GM15510 (cell line): ENCODE data around the gene IFT122.

Experiments
- POLR2A ChIP-seq: IDR thresholded peaks from 3 replicates; pipeline ENCODE4 v1.6.1; 2011; ENCODE audit warnings: borderline replicate concordance; ENCODE audit not compliant: insufficient read length; ENCODE audit errors: extremely low read depth

Gene IFT122

DNA sequence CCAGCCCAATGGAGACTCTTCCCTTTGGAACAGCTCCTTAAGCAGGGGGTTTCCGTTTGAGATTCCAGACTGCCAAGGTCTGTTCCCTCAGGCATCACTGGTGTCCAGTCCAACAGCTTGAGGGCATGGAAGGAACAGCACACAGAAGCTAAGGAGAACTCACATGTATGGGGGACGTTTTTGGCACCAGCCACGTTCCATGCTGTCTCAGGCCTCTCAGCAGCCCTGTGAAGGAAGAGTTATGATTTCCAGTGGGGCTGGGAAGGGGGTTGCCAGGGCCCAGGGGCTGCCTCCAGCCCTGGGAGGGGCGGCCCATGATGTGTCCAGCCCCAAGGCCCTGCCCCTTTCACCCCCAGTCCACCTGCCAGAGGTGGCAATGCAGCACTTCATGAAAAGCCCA is 80.9 kb downstream of the IFT122 start:
- no peak for TF ChIP-seq POLR2A

- TF ChIP-seq POLR2A, result no peak
Observed at GRCh38 chr3:129521611-129522010, 81.6 kb downstream of the IFT122 start.

GRCh38 chr3:129522953-129523352 is 82.9 kb downstream of the IFT122 start:
- no peak for TF ChIP-seq POLR2A

GRCh38 chr3:129524081-129524480 is 84.1 kb downstream of the IFT122 start:
- TF ChIP-seq POLR2A, result no peak

DNA sequence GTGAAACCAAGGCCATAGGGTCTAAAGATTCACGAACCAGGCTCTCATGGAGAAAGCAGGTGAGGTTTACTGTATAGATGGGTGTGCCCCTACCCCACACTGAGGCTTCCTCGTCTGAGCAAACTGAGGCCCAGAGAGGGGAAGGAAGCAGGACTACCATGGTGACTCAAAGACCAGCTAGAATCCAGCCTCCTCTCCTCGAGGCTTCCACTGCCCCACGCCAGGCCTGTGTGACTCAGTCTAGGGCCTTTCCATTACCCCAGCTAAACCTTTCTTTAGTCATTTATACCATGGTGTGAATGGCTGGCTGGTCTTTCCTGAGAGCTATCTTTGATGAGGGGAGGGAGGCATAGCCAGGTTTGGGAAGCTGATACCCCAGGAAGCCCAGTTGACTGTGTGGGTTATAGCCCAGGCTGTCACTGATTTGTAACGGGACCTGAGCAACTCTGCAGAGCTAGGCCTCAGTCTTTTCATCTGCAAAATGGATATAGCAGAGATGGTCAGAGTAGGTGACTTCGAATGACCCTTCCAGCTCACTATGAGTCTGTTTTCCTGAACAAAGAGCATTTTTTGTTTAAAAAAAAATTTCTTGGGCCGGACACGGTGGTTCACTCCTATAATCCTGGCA is 85.4 kb downstream of the IFT122 start:
- TF ChIP-seq POLR2A, result no peak

DNA sequence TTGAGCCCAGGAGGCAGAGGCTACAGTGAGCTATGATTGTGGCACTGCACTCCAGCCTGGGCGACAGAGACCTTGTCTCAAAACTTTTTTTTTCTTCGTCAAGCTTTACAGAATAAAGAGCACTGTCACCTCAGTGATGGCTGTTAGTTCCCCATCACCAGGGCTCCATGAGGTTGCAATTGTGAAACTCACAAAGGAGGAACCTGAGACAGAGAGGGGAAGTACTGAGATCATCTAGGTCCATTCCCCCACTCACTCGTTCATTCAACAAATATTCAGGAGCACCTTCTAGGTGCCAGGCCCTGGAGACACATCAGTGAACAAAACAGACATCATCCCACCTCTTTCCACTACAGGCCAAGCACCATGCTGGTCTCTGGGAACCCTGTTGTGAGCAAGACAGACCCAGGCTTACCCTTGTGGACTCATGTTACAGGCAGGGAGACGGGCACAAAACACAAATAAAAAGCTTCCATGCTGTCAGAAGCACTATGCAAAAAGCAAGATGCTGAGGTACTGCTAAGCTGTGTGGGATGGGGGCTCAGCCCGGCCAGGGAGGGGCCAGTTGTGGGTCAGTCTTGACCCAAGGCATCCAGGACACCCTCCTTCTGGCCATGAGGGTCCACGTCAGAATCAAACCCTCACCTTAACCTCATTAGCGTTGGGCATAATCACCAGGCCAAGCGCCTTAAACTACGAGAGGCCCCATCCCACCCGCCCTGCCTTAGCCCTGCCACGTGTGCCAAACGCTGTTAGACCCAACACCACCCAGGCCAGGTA is 86.3 kb downstream of the IFT122 start:
- TF ChIP-seq POLR2A, result no peak

DNA sequence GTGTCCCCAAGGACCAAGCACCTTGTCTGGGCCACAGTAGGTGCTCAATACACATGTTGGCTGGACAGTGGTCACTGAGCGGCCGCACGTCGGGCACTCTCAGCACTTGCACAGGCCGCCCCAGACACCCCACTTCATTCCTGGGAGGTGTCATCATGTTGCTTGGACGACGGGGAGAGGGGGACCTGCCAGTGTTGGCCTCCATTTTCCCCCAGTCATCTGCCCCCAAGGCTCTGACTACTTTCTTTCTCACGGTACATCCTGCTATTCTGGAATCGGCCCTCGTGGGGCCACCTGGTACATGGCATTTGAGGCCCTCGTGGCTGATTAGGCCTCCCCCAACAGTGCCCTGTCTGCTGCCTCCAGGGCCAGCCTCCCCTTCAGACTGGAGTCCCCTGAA is 87.2 kb downstream of the IFT122 start:
- TF ChIP-seq POLR2A, result no peak

- no peak for TF ChIP-seq POLR2A
Observed at GRCh38 chr3:129528589-129529100, 88.6 kb downstream of the IFT122 start, which contains the start of gene RHO. RHO (plus strand) TSS chr3:129528639; CDS start chr3:129528734, 95 bp downstream.

- TF ChIP-seq POLR2A, result no peak
Observed at GRCh38 chr3:129529436-129530210, 89.6 kb downstream of the IFT122 start.

DNA sequence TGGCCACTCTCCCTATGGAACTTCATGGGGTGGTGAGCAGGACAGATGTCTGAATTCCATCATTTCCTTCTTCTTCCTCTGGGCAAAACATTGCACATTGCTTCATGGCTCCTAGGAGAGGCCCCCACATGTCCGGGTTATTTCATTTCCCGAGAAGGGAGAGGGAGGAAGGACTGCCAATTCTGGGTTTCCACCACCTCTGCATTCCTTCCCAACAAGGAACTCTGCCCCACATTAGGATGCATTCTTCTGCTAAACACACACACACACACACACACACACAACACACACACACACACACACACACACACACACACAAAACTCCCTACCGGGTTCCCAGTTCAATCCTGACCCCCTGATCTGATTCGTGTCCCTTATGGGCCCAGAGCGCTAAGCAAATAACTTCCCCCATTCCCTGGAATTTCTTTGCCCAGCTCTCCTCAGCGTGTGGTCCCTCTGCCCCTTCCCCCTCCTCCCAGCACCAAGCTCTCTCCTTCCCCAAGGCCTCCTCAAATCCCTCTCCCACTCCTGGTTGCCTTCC is 90.3 kb downstream of the IFT122 start:
- no peak for TF ChIP-seq POLR2A

DNA sequence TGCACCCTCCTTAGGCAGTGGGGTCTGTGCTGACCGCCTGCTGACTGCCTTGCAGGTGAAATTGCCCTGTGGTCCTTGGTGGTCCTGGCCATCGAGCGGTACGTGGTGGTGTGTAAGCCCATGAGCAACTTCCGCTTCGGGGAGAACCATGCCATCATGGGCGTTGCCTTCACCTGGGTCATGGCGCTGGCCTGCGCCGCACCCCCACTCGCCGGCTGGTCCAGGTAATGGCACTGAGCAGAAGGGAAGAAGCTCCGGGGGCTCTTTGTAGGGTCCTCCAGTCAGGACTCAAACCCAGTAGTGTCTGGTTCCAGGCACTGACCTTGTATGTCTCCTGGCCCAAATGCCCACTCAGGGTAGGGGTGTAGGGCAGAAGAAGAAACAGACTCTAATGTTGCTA is 90.8 kb downstream of the IFT122 start:
- no peak for TF ChIP-seq POLR2A

DNA sequence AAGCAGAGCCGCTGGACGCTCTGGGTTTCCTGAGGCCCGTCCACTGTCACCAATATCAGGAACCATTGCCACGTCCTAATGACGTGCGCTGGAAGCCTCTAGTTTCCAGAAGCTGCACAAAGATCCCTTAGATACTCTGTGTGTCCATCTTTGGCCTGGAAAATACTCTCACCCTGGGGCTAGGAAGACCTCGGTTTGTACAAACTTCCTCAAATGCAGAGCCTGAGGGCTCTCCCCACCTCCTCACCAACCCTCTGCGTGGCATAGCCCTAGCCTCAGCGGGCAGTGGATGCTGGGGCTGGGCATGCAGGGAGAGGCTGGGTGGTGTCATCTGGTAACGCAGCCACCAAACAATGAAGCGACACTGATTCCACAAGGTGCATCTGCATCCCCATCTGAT is 91.7 kb downstream of the IFT122 start:
- no peak for TF ChIP-seq POLR2A

GRCh38 chr3:129532261-129532660 is 92.2 kb downstream of the IFT122 start:
- TF ChIP-seq POLR2A, result no peak

DNA sequence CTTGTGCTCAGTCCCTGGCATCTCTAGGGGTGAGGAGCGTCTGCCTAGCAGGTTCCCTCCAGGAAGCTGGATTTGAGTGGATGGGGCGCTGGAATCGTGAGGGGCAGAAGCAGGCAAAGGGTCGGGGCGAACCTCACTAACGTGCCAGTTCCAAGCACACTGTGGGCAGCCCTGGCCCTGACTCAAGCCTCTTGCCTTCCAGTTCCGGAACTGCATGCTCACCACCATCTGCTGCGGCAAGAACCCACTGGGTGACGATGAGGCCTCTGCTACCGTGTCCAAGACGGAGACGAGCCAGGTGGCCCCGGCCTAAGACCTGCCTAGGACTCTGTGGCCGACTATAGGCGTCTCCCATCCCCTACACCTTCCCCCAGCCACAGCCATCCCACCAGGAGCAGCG is 93.4 kb downstream of the IFT122 start:
- TF ChIP-seq POLR2A, result no peak
